GM12878 (cell line): ENCODE data around the gene CHST8. TPM values are rescaled to one million over a fixed set of nuclear protein-coding genes. Genes with fewer than 3 reads are reported as not detected.

Source experiments
- ATAC-seq: fragments of 200-7000 bp; cut with Tn5 transposase; 3 replicates; pipeline ENCODE4 v1.9.1; 2020; ENCODE audit warnings: mild to moderate bottlenecking, moderate library complexity
- BruUV-seq: library from RNA; stranded (reverse); fragments of 400-500 nt; replicated peaks from 2 replicates; lab custom pipeline; 2021; lab: Mats Ljungman, UMichigan
- CTCF ChIA-PET: fragments of 300-600 bp; sonication (Branson Sonifier 250); formaldehyde crosslinking; extraction: SDS; loops from one replicate; lab custom pipeline; 2021; ENCODE audit warnings: inconsistent platforms; lab: Yijun Ruan, JAX
- POLR2A ChIA-PET: fragments of 350-600 bp; formaldehyde crosslinking; extraction: SDS; loops from one replicate; lab custom pipeline; 2021; ENCODE audit warnings: inconsistent platforms; lab: Charles Lee
- RAD21 ChIA-PET: fragments of 300-600 bp; sonication (Branson Sonifier 250); formaldehyde crosslinking; loops from one replicate; lab custom pipeline; 2023; ENCODE audit warnings: antibody characterized with exemption; ENCODE audit not compliant: unreplicated experiment; lab: Charles Lee
- SMC1A ChIA-PET: fragments of 300-600 bp; sonication (Branson Sonifier 250); formaldehyde crosslinking; loops from one replicate; lab custom pipeline; 2023; ENCODE audit not compliant: unreplicated experiment, uncharacterized antibody; lab: Charles Lee
- DNase-seq: peaks from one replicate; pipeline ENCODE4 v3.0.0-alpha.2; 2011; ENCODE audit warnings: low read depth, low spot score
- FAIRE-seq: peaks from 3 replicates; lab custom pipeline; 2011; peaks lifted over from hg19 to GRCh38; lab: Jason Lieb, UNC
- H2AFZ ChIP-seq: 2 replicates; pipeline ENCODE4 v1.6.0; 2011; ENCODE audit warnings: low read depth, low read length, control low read depth; ENCODE audit not compliant: control insufficient read depth
- H3K27ac ChIP-seq: 2 replicates; pipeline ENCODE4 v1.5.1; 2011; ENCODE audit warnings: control low read depth; ENCODE audit not compliant: control insufficient read depth, insufficient read depth
- H3K27me3 ChIP-seq, 2 experiments: replicated peaks in 1 of 2; 2 replicates each; pipeline versions ENCODE4 v1.6.0 to v1.6.1; 2011; ENCODE audit warnings: low read length in 1 of 2; ENCODE audit not compliant: control insufficient read depth in 2 of 2, insufficient read depth in 2 of 2
- H3K36me3 ChIP-seq, 2 experiments: 2 replicates each; pipeline ENCODE4 v1.5.1; 2011; ENCODE audit warnings: low read length in 1 of 2; ENCODE audit not compliant: control insufficient read depth in 2 of 2, insufficient read depth in 2 of 2
- H3K4me1 ChIP-seq: 2 replicates; pipeline ENCODE4 v1.6.1; 2011; ENCODE audit warnings: mild to moderate bottlenecking, low read length, moderate library complexity, mixed read lengths; ENCODE audit not compliant: control insufficient read depth, insufficient read depth
- H3K4me2 ChIP-seq: 2 replicates; pipeline ENCODE4 v1.6.0; 2011; ENCODE audit warnings: control low read depth; ENCODE audit not compliant: control insufficient read depth, insufficient read depth
- H3K4me3 ChIP-seq: fragments of 200-600 bp; sonication (generic); 2 replicates; pipeline ENCODE4 v1.5.1; 2016
- H3K79me2 ChIP-seq: 2 replicates; pipeline ENCODE4 v1.6.0; 2011; ENCODE audit warnings: low read length; ENCODE audit not compliant: control insufficient read depth, insufficient read depth
- H3K9ac ChIP-seq: 2 replicates; pipeline ENCODE4 v1.8.0; 2011; ENCODE audit warnings: low read length, control low read depth, mixed read lengths; ENCODE audit not compliant: control insufficient read depth, insufficient read depth
- H3K9me3 ChIP-seq: replicated peaks from 3 replicates; pipeline ENCODE4 v1.5.1; 2011; ENCODE audit warnings: mild to moderate bottlenecking, low read length; ENCODE audit not compliant: control insufficient read depth, insufficient read depth
- H4K20me1 ChIP-seq: 2 replicates; pipeline ENCODE4 v1.6.0; 2011; ENCODE audit not compliant: control insufficient read depth, insufficient read depth
- CUX1 ChIP-seq: IDR thresholded peaks from 2 replicates; pipeline ENCODE4 v1.6.1; 2012; ENCODE audit warnings: improper control_type of control experiment, low read depth, low read length; ENCODE audit not compliant: insufficient replicate concordance
- GABPA ChIP-seq: IDR thresholded peaks from 2 replicates; pipeline ENCODE4 v1.6.1; 2014; ENCODE audit warnings: antibody characterized with exemption, low read depth, mild to moderate bottlenecking, inconsistent platforms
- HCFC1 ChIP-seq: fragments of 150-350 bp; IDR thresholded peaks from 2 replicates; pipeline ENCODE4 v1.6.1; 2014; ENCODE audit warnings: low read length
- HSF1 ChIP-seq: fragments of 150-350 bp; IDR thresholded peaks from 2 replicates; pipeline ENCODE4 v1.6.1; 2014; ENCODE audit warnings: mild to moderate bottlenecking, low read depth, low read length
- IKZF2 ChIP-seq, 2 experiments: fragments of 450-650 bp; IDR thresholded peaks; 2 replicates each; pipeline ENCODE4 v1.6.1; 2017; ENCODE audit warnings: mild to moderate bottlenecking in 2 of 2, moderate library complexity in 2 of 2
- KDM1A ChIP-seq: fragments of 200-600 bp; sonication (generic); IDR thresholded peaks from 2 replicates; pipeline ENCODE4 v1.6.1; 2016; ENCODE audit warnings: borderline replicate concordance
- POLR2AphosphoS2 ChIP-seq: IDR thresholded peaks from 2 replicates; pipeline ENCODE4 v1.6.1; 2011; ENCODE audit warnings: low read depth, mild to moderate bottlenecking, low read length, improper control_type of control experiment, moderate library complexity
- RAD51 ChIP-seq: fragments of 450-650 bp; IDR thresholded peaks from 2 replicates; pipeline ENCODE4 v1.6.1; 2016; ENCODE audit warnings: moderate library complexity, mild to moderate bottlenecking, inconsistent platforms
- RBBP5 ChIP-seq: fragments of 200-600 bp; sonication (generic); conservative IDR thresholded peaks from 2 replicates; pipeline ENCODE4 v1.6.1; 2016
- ZBTB11 ChIP-seq: fragments of 450-650 bp; formaldehyde crosslinking; IDR thresholded peaks from 2 replicates; pipeline ENCODE4 v1.5.0; 2022; ENCODE audit warnings: mild to moderate bottlenecking, missing genetic modification characterization
- ZNF24 ChIP-seq: fragments of 450-650 bp; IDR thresholded peaks from 2 replicates; pipeline ENCODE4 v1.6.1; 2017; ENCODE audit warnings: antibody characterized with exemption, mild to moderate bottlenecking
- ZNF384 ChIP-seq: IDR thresholded peaks from 2 replicates; pipeline ENCODE4 v1.6.1; 2012; ENCODE audit warnings: low read depth, mild to moderate bottlenecking, low read length, improper control_type of control experiment, borderline replicate concordance
- WGBS: methylation state at CpG from one replicate; pipeline ENCODE4 v1.1.6; 2016; ENCODE audit warnings: low lambda C conversion rate; ENCODE audit not compliant: insufficient replicate concordance, insufficient coverage; ENCODE audit errors: missing lambda C conversion rate; 5-methylcytosine and 5-hydroxymethylcytosine counted together
- in situ Hi-C: fragments of 300-500 bp; cut with MboI; formaldehyde crosslinking; loops from 9 replicates; pipeline ENCODE4 v1.14.3; 2018; ENCODE audit warnings: mixed read lengths
- intact Hi-C: fragments of 100-400 bp; cut with micrococcal nuclease; formaldehyde crosslinking; loops from one replicate; pipeline ENCODE4 v1.14.2; 2022; ENCODE audit not compliant: unreplicated experiment
- polyA plus RNA-seq, 11 experiments: library from polyadenylated mRNA; depleted of rRNA in 4 of 11; unstranded in 6 of 11; stranded (reverse) in 5 of 11; fragments of >200 nt; fragmentation: Nextera tagmentation in 4 of 11; fragmentation: Illumina TruSeq in 1 of 11; extraction: Ambion mirVana in 4 of 11; extraction: Trizol in 1 of 11; gene quantifications; 1 replicate in 1 of 11; 2 replicates in 10 of 11; pipeline versions ENCODE4 v1.2.1 to v1.2.3, GENCODE V29; 2011 to 2016; ENCODE audit warnings: inconsistent platforms in 2 of 11, missing spikeins in 2 of 11, low read depth in 1 of 11
- total RNA-seq, 4 experiments: library from RNA; depleted of rRNA in 3 of 4; stranded (reverse); fragments of >200 nt in 3 of 4; fragmentation: Illumina TruSeq in 1 of 4; extraction: Trizol in 1 of 4; gene quantifications; 2 replicates each; pipeline versions ENCODE4 v1.2.1 to v1.2.3, GENCODE V29; 2013 to 2021

CHST8 gene
- total and polyA plus RNA-seq, 10 of the 15 experiments (the other 5 are each of a cell fraction or from before 2014, with no cell fraction given) = 0.06 TPM; not detected in 9

- no TSS peak for BruUV-seq
- ChIA-PET CTCF (no interaction called here), POLR2A (no interaction called here), SMC1A (no interaction called here), RAD21 (no interaction called here)
- 7% methylated on average over 55 of the region's 61 CpGs for WGBS
- no peaks in the 10 kb centered on the region for H3K9me3 ChIP-seq
- peak overlapping the region; percentile 64; the same call in 1 of the 2 replicates for H3K4me2 ChIP-seq
- H3K27ac ChIP-seq = no peak overlapping the region
- ATAC-seq (peak; percentile 78), FAIRE-seq (no peak), DNase-seq (no peak)
- peaks cover 3 to 5% of the 10 kb centered on the region in 2 experiments; a peak in 2 of 4 replicates for H3K27me3 ChIP-seq
- no peaks in the 10 kb centered on the region for H3K36me3 ChIP-seq
- H2AFZ ChIP-seq = peak overlapping the region; percentile 34
- no peaks in the 10 kb centered on the region for H4K20me1 ChIP-seq
- in situ Hi-C loops = no loop called here
- no peak overlapping the region for H3K9ac ChIP-seq
- no peaks in the 10 kb centered on the region for H3K79me2 ChIP-seq
- no peak overlapping the region for H3K4me3 ChIP-seq
- peaks cover 3% of the 10 kb centered on the region; the same call in 1 of the 2 replicates for H3K4me1 ChIP-seq
- intact Hi-C loops = no loop called here
- TF ChIP-seq KDM1A (no peak), POLR2AphosphoS2 (no peak), RBBP5 (no peak), ZNF384 (no peak), ZBTB11 (CRISPR knock-in tag) (no peak), HCFC1 (no peak), IKZF2 (IDR thresholded peaks at IDR 0.05) (no peak), HSF1 (no peak), ZNF24 (no peak), GABPA (no peak), RAD51 (no peak), CUX1 (no peak)
Measured at GRCh38 chr19:33819880-33820781, 198.4 kb downstream of the CHST8 start.
